IMR-90 (cell line): ENCODE results near the gene RADIL. TPM values are rescaled to one million over a fixed set of nuclear protein-coding genes. Genes with fewer than 3 reads are reported as not detected.

ENCODE experiments used
- ATAC-seq: fragments of 200-7000 bp; cut with Tn5 transposase; 2 replicates; pipeline ENCODE4 v1.9.1; 2020; ENCODE audit warnings: low read depth, mild to moderate bottlenecking, moderate library complexity
- BruUV-seq: library from RNA; stranded (reverse); fragments of 400-500 nt; replicated peaks from 2 replicates; lab custom pipeline; 2021; lab: Mats Ljungman, UMichigan
- CTCF ChIA-PET: fragments of 300-600 bp; formaldehyde crosslinking; extraction: SDS; loops from one replicate; lab custom pipeline; 2021; ENCODE audit warnings: antibody characterized with exemption; lab: Yijun Ruan, JAX
- POLR2A ChIA-PET: fragments of 300-600 bp; sonication (Branson Sonifier 250); formaldehyde crosslinking; loops from one replicate; lab custom pipeline; 2022; ENCODE audit warnings: antibody characterized with exemption; ENCODE audit not compliant: unreplicated experiment; lab: Charles Lee
- DNase-seq: peaks from one replicate; pipeline ENCODE4 v3.0.0; 2013
- H2AFZ ChIP-seq: replicated peaks from 2 replicates; pipeline ENCODE3; 2013; ENCODE audit warnings: low read length, mild to moderate bottlenecking; ENCODE audit not compliant: poor library complexity
- H2AK5ac ChIP-seq: 2 replicates; pipeline ENCODE4 v1.6.1; 2013; ENCODE audit warnings: low read depth, low read length, inconsistent platforms
- H2AK9ac ChIP-seq: replicated peaks from 2 replicates; pipeline ENCODE3; 2013; ENCODE audit warnings: mild to moderate bottlenecking, low read depth, low read length, moderate library complexity; ENCODE audit not compliant: poor library complexity
- H2BK120ac ChIP-seq: 2 replicates; pipeline ENCODE4 v1.6.1; 2013; ENCODE audit warnings: low read depth, low read length, inconsistent platforms
- H2BK15ac ChIP-seq: 3 replicates; pipeline ENCODE4 v1.6.1; 2013; ENCODE audit warnings: low read depth, low read length, inconsistent platforms
- H2BK20ac ChIP-seq: 2 replicates; pipeline ENCODE4 v1.6.1; 2013; ENCODE audit warnings: low read depth, mild to moderate bottlenecking, inconsistent platforms, low read length, moderate library complexity
- H2BK5ac ChIP-seq: 2 replicates; pipeline ENCODE4 v1.6.1; 2013; ENCODE audit warnings: mild to moderate bottlenecking, low read depth, low read length, inconsistent platforms; ENCODE audit not compliant: poor library complexity, severe bottlenecking
- H3K14ac ChIP-seq: replicated peaks from 2 replicates; pipeline ENCODE4 v1.6.1; 2013; ENCODE audit warnings: low read depth, low read length, inconsistent platforms
- H3K18ac ChIP-seq: 2 replicates; pipeline ENCODE4 v1.6.1; 2013; ENCODE audit warnings: low read depth, low read length, control low read depth
- H3K23ac ChIP-seq: 2 replicates; pipeline ENCODE4 v1.6.1; 2013; ENCODE audit warnings: low read depth, low read length, inconsistent platforms
- H3K27ac ChIP-seq: 2 replicates; pipeline ENCODE4 v1.5.1; 2013; ENCODE audit warnings: mild to moderate bottlenecking, control low read depth, low read length; ENCODE audit not compliant: insufficient read depth
- H3K27me3 ChIP-seq: 2 replicates; pipeline ENCODE4 v1.6.1; 2013; ENCODE audit warnings: low read length; ENCODE audit not compliant: control insufficient read depth, insufficient read depth
- H3K36me3 ChIP-seq: 2 replicates; pipeline ENCODE4 v1.6.1; 2013; ENCODE audit warnings: low read length, mixed read lengths; ENCODE audit not compliant: control insufficient read depth, insufficient read depth
- H3K4ac ChIP-seq: 2 replicates; pipeline ENCODE4 v1.6.1; 2013; ENCODE audit warnings: low read depth, low read length, inconsistent platforms
- H3K4me1 ChIP-seq: 2 replicates; pipeline ENCODE4 v1.6.1; 2013; ENCODE audit warnings: low read length, mixed read lengths; ENCODE audit not compliant: control insufficient read depth, insufficient read depth
- H3K4me2 ChIP-seq: 2 replicates; pipeline ENCODE4 v1.6.1; 2013; ENCODE audit warnings: low read depth, mild to moderate bottlenecking, control low read depth, low read length, moderate library complexity
- H3K4me3 ChIP-seq: 2 replicates; pipeline ENCODE4 v1.5.1; 2013; ENCODE audit warnings: low read depth, mild to moderate bottlenecking, control low read depth, low read length, moderate library complexity; ENCODE audit not compliant: insufficient read depth
- H3K56ac ChIP-seq: 2 replicates; pipeline ENCODE4 v1.6.1; 2013; ENCODE audit warnings: low read length, inconsistent platforms; ENCODE audit not compliant: insufficient read depth; ENCODE audit errors: extremely low read depth
- H3K79me1 ChIP-seq, 2 experiments: 2 replicates each; pipeline ENCODE4 v1.6.1; 2013; ENCODE audit warnings: low read length in 2 of 2, inconsistent platforms in 1 of 2, low read depth in 1 of 2
- H3K9ac ChIP-seq: 2 replicates; pipeline ENCODE4 v1.6.1; 2013; ENCODE audit warnings: low read depth, low read length, control low read depth
- H3K9me1 ChIP-seq: 2 replicates; pipeline ENCODE4 v1.6.1; 2013; ENCODE audit warnings: low read length, inconsistent platforms; ENCODE audit not compliant: insufficient read depth
- H3K9me3 ChIP-seq: 2 replicates; pipeline ENCODE4 v1.6.1; 2013; ENCODE audit warnings: low read length; ENCODE audit not compliant: control insufficient read depth, insufficient read depth
- H4K20me1 ChIP-seq: 2 replicates; pipeline ENCODE4 v1.6.1; 2013; ENCODE audit warnings: low read length, inconsistent platforms; ENCODE audit not compliant: insufficient read depth
- H4K5ac ChIP-seq: 2 replicates; pipeline ENCODE4 v1.6.1; 2013; ENCODE audit warnings: mild to moderate bottlenecking, low read depth, low read length, control low read depth
- H4K8ac ChIP-seq, 2 experiments: 2 replicates each; pipeline ENCODE4 v1.6.1; 2013; ENCODE audit warnings: low read depth in 2 of 2, low read length in 2 of 2, control low read depth in 1 of 2, inconsistent platforms in 1 of 2
- H4K91ac ChIP-seq: 2 replicates; pipeline ENCODE4 v1.6.1; 2013; ENCODE audit warnings: low read depth, low read length, inconsistent platforms; ENCODE audit not compliant: insufficient read depth
- BHLHE40 ChIP-seq: fragments of 150-350 bp; IDR thresholded peaks from 2 replicates; pipeline ENCODE4 v1.6.1; 2016; ENCODE audit warnings: mild to moderate bottlenecking, low read depth, low read length
- CEBPB ChIP-seq: IDR thresholded peaks from 2 replicates; pipeline ENCODE4 v1.6.1; 2012; ENCODE audit warnings: low read depth, low read length, improper control_type of control experiment
- CHD1 ChIP-seq: IDR thresholded peaks from 2 replicates; pipeline ENCODE4 v1.6.1; 2012; ENCODE audit warnings: low read depth, low read length, improper control_type of control experiment
- CTCF ChIP-seq: conservative IDR thresholded peaks from 2 replicates; pipeline ENCODE4 v1.5.1; 2012; ENCODE audit warnings: mild to moderate bottlenecking, low read depth, low read length, improper control_type of control experiment
- ELK1 ChIP-seq: fragments of 150-350 bp; IDR thresholded peaks from 2 replicates; pipeline ENCODE4 v1.6.1; 2016; ENCODE audit warnings: low read depth, mild to moderate bottlenecking, low read length, moderate library complexity, borderline replicate concordance
- FOS ChIP-seq: fragments of 150-350 bp; IDR thresholded peaks from 2 replicates; pipeline ENCODE4 v1.6.1; 2016; ENCODE audit warnings: low read depth, low read length
- MAFK ChIP-seq: IDR thresholded peaks from 2 replicates; pipeline ENCODE4 v1.6.1; 2012; ENCODE audit warnings: low read depth, low read length, improper control_type of control experiment
- MAZ ChIP-seq: IDR thresholded peaks from 2 replicates; pipeline ENCODE4 v1.6.1; 2012; ENCODE audit warnings: low read depth, mild to moderate bottlenecking, low read length, improper control_type of control experiment, moderate library complexity, borderline replicate concordance
- MXI1 ChIP-seq: IDR thresholded peaks from 2 replicates; pipeline ENCODE4 v1.6.1; 2012; ENCODE audit warnings: low read depth, mild to moderate bottlenecking, low read length, moderate library complexity, borderline replicate concordance
- NFE2L2 ChIP-seq: fragments of 150-350 bp; IDR thresholded peaks from 2 replicates; pipeline ENCODE4 v1.6.1; 2016; ENCODE audit warnings: low read depth, mild to moderate bottlenecking, low read length
- POLR2A ChIP-seq: IDR thresholded peaks from 2 replicates; pipeline ENCODE4 v1.6.1; 2012; ENCODE audit warnings: mild to moderate bottlenecking, low read depth, low read length
- RAD21 ChIP-seq: IDR thresholded peaks from 2 replicates; pipeline ENCODE4 v1.6.1; 2012; ENCODE audit warnings: low read length, improper control_type of control experiment
- RCOR1 ChIP-seq: IDR thresholded peaks from 2 replicates; pipeline ENCODE4 v1.6.1; 2012; ENCODE audit warnings: mild to moderate bottlenecking, low read length, improper control_type of control experiment; ENCODE audit not compliant: insufficient replicate concordance
- RFX5 ChIP-seq: IDR thresholded peaks from 2 replicates; pipeline ENCODE4 v1.8.0; 2012; ENCODE audit warnings: low read depth, mild to moderate bottlenecking, low read length, moderate library complexity
- SMC3 ChIP-seq: fragments of 150-350 bp; IDR thresholded peaks from 2 replicates; pipeline ENCODE4 v1.6.1; 2016; ENCODE audit warnings: low read depth, mild to moderate bottlenecking, antibody characterized with exemption, low read length, moderate library complexity
- USF2 ChIP-seq: fragments of 150-350 bp; IDR thresholded peaks from 2 replicates; pipeline ENCODE4 v1.6.1; 2017; ENCODE audit warnings: mild to moderate bottlenecking, antibody characterized with exemption, low read length, low read depth
- WGBS, 2 experiments: methylation state at CpG; one replicate each; pipeline versions ENCODE4 v1.1.5 to v1.1.7; 2013; ENCODE audit warnings: missing lambda C conversion rate in 2 of 2; ENCODE audit not compliant: insufficient read length in 1 of 2; ENCODE audit errors: extremely low coverage in 2 of 2; 5-methylcytosine and 5-hydroxymethylcytosine counted together
- dilution Hi-C: fragments of 300-500 bp; cut with HindIII; formaldehyde crosslinking; loops from one replicate; pipeline ENCODE4 v1.14.3; 2018; ENCODE audit warnings: low sequenced_read_pairs; ENCODE audit not compliant: unreplicated experiment
- in situ Hi-C: fragments of 300-500 bp; cut with MboI; formaldehyde crosslinking; loops from 3 replicates; pipeline ENCODE4 v1.14.3; 2019; ENCODE audit warnings: low sequenced_read_pairs, inconsistent platforms, mixed read lengths
- intact Hi-C: fragments of 100-400 bp; cut with micrococcal nuclease; formaldehyde crosslinking; loops from 2 replicates; pipeline ENCODE4 v1.10.0; 2022
- polyA plus RNA-seq, 3 experiments: library from polyadenylated mRNA; depleted of rRNA; stranded (reverse); fragments of >200 nt; gene quantifications; 2 replicates each; pipeline ENCODE4 v1.2.3, GENCODE V29; 2012; ENCODE audit warnings: low replicate concordance in 1 of 3
- total RNA-seq: library from RNA; depleted of rRNA; stranded (reverse); fragments of >200 nt; gene quantifications from 2 replicates; pipeline ENCODE4 v1.2.3, GENCODE V29; 2012

The RADIL gene
- total and polyA plus RNA-seq, 2 of the 4 experiments (the other 2 are of a cell fraction), result 0.18 to 0.48 TPM

- Histone ChIP-seq H2AFZ (no peak overlapping the region), H2AK5ac (no peak overlapping the region), H3K4me3 (no peak overlapping the region), H3K9me1 (no peaks in the 10 kb centered on the region), H3K4me1 (peaks cover 5% of the 10 kb centered on the region; the same call in 1 of the 2 replicates), H3K9me3 (no peaks in the 10 kb centered on the region), H3K27me3 (peaks cover 1% of the 10 kb centered on the region; the same call in 1 of the 2 replicates), H4K5ac (no peak overlapping the region), H3K18ac (no peak overlapping the region), H2BK120ac (no peak overlapping the region), H3K36me3 (no peaks in the 10 kb centered on the region), H3K14ac (no peak overlapping the region), H3K23ac (no peak overlapping the region), H2AK9ac (no peak overlapping the region), H4K20me1 (no peaks in the 10 kb centered on the region), H3K27ac (no peak overlapping the region), H2BK20ac (no peak overlapping the region), H3K79me1 (no peaks in the 10 kb centered on the region), H2BK15ac (no peak overlapping the region), H2BK5ac (no peak overlapping the region), H3K9ac (no peak overlapping the region), H4K8ac (no peak overlapping the region), H3K4me2 (no peak overlapping the region), H4K91ac (no peak overlapping the region), H3K56ac (no peak overlapping the region), H3K4ac (no peak overlapping the region)
- ATAC-seq (no peak), DNase-seq (no peak)
- CTCF ChIA-PET, result interaction anchor here (1.0 kb wide), 1 partner anchor 134 kb away, joined by 3 read pairs; no protein-coding TSS in a partner anchor
- TF ChIP-seq RFX5 (no peak), CTCF (no peak), MAFK (no peak), USF2 (no peak), SMC3 (no peak), CEBPB (no peak), CHD1 (no peak), FOS (no peak), RAD21 (no peak), MXI1 (no peak), MAZ (no peak), BHLHE40 (no peak), RCOR1 (no peak), POLR2A (no peak), ELK1 (no peak), NFE2L2 (no peak)
- dilution Hi-C loops, result no loop called here
- in situ Hi-C loops, result no loop called here
- POLR2A ChIA-PET, result no interaction called here
- WGBS, 2 experiments, result 49% methylated on average over 10 of the region's 16 CpGs; no CpG with 5 or more reads in 1 of the 2 experiments
- BruUV-seq, result no TSS peak
- intact Hi-C loops, result no loop called here
These were observed 43.4 kb downstream of the RADIL start for GRCh38 chr7:4840079-4840501.
